Islet precursor cell (in vitro differentiated cells): ENCODE measurements around the gene SETD3.

Experiments
- DNase-seq: peaks from one replicate; pipeline ENCODE4 v3.0.0-alpha.2; 2018

The SETD3 gene

GRCh38 chr14:99516156-99516870, 35.7 kb upstream of the SETD3 start:
- peak; percentile 55 for DNase-seq

- DNase-seq, result peak; percentile 53
Measured at GRCh38 chr14:99515301-99516155, 34.9 kb upstream of the SETD3 start.

GRCh38 chr14:99514552-99515300, 34.1 kb upstream of the SETD3 start:
- DNase-seq, result peak; percentile 58

GRCh38 chr14:99513946-99514551, 33.4 kb upstream of the SETD3 start:
- no peak for DNase-seq

- DNase-seq, result peak; percentile 50
Measured at GRCh38 chr14:99513183-99513694, 32.6 kb upstream of the SETD3 start.

GRCh38 chr14:99512571-99513182, 32.0 kb upstream of the SETD3 start:
- peak; percentile 43 for DNase-seq

- DNase-seq, result peak; percentile 23
Measured at GRCh38 chr14:99512110-99512449, 31.4 kb upstream of the SETD3 start.

- peak; percentile 57 for DNase-seq
Measured at GRCh38 chr14:99511421-99512109, 30.9 kb upstream of the SETD3 start.

- DNase-seq, result no peak
Measured at GRCh38 chr14:99510556-99511139, 30.0 kb upstream of the SETD3 start.

GRCh38 chr14:99509871-99510555, 29.4 kb upstream of the SETD3 start:
- DNase-seq, result peak; percentile 52

- DNase-seq, result peak; percentile 59
Measured at GRCh38 chr14:99508896-99509629, 28.4 kb upstream of the SETD3 start.

GRCh38 chr14:99507860-99508640, 27.4 kb upstream of the SETD3 start:
- no peak for DNase-seq

GRCh38 chr14:99506276-99506675, 25.6 kb upstream of the SETD3 start:
- no peak for DNase-seq

- DNase-seq, result no peak
Measured at GRCh38 chr14:99505089-99505488, 24.4 kb upstream of the SETD3 start.

- DNase-seq, result no peak
Measured at GRCh38 chr14:99503848-99504453, 23.3 kb upstream of the SETD3 start.

- peak; percentile 54 for DNase-seq
Measured at GRCh38 chr14:99502989-99503421, 22.3 kb upstream of the SETD3 start.

- DNase-seq, result no peak
Measured at GRCh38 chr14:99497894-99498293, 17.2 kb upstream of the SETD3 start.

- DNase-seq, result no peak
Measured at GRCh38 chr14:99497341-99497740, 16.7 kb upstream of the SETD3 start.

- no peak for DNase-seq
Measured at GRCh38 chr14:99484106-99484505, 3.4 kb upstream of the SETD3 start.
